SK-N-SH (cell line): ENCODE results near the gene SON.

Experiments used
- GATA2 ChIP-seq: sonication (generic); formaldehyde crosslinking; IDR thresholded peaks from 2 replicates; pipeline ENCODE4 v1.5.0; 2020; ENCODE audit warnings: mild to moderate bottlenecking, missing genetic modification reagents
- TF ChIP-seq, protein P1 (sequence below): fragments of 200-600 bp; sonication (generic); IDR thresholded peaks from 2 replicates; pipeline ENCODE4 v1.6.1; 2017; ENCODE audit warnings: antibody characterized with exemption, mild to moderate bottlenecking, moderate library complexity

DNA sequence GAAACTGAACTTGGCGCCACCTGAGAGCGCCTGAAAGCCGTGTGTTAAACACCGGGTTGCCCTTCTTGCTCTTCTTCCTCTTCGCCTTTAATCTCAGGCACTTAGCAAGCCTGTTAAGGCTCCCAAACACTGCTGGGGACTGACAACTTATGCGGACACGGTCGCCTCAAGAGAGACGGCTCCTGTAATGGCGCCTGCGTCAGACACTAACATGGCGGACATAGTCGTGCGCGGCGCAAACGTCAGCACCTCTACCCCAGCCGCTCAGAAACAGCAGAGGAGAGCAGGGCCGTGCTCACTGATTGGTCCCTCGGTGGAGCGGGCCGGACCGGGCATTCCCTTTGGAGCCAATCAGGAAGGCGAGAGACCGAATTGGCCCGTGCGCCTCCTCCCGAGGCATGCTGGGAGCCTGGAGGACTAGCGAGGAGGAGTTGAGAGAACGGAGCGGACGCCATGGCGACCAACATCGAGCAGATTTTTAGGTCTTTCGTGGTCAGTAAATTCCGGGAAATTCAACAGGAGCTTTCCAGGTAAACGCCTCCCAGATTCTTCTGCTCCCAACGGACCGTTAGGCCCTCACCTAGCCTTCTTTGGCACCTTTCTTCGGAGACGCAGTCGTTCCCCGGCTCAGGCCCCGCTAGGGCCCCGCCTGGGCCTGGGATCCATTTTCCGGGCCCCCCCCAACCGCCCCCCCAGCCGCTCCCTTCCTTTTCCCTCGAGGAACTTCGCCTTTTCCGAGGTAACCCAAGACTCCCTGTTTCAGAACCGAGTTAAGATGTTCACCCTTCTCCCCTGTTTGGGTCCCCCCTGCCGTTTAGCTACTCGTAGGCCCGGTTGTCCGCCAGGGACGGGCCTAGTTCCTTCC, at the start of gene SON:
- no peak for TF ChIP-seq GATA2 (CRISPR knock-in tag)
- TF ChIP-seq, protein P1, sequence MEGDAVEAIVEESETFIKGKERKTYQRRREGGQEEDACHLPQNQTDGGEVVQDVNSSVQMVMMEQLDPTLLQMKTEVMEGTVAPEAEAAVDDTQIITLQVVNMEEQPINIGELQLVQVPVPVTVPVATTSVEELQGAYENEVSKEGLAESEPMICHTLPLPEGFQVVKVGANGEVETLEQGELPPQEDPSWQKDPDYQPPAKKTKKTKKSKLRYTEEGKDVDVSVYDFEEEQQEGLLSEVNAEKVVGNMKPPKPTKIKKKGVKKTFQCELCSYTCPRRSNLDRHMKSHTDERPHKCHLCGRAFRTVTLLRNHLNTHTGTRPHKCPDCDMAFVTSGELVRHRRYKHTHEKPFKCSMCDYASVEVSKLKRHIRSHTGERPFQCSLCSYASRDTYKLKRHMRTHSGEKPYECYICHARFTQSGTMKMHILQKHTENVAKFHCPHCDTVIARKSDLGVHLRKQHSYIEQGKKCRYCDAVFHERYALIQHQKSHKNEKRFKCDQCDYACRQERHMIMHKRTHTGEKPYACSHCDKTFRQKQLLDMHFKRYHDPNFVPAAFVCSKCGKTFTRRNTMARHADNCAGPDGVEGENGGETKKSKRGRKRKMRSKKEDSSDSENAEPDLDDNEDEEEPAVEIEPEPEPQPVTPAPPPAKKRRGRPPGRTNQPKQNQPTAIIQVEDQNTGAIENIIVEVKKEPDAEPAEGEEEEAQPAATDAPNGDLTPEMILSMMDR, result no peak
